ENCODE results near the gene MEI1.

- TF ChIP-seq POLR2A (IDR thresholded peaks at IDR 0.05) (no peak), CTCF (IDR thresholded peaks at IDR 0.05) (no peak)
These were observed 34.4 kb upstream of the MEI1 start for GRCh38 chr22:41664951-41665350.
